Epidermal melanocyte (primary cell): ENCODE measurements around the gene GDE1.

Source experiments
- DNase-seq: peaks from one replicate; pipeline ENCODE4 v3.0.0; 2011; ENCODE audit warnings: low spot score; ENCODE audit not compliant: insufficient read length

Gene GDE1

DNA sequence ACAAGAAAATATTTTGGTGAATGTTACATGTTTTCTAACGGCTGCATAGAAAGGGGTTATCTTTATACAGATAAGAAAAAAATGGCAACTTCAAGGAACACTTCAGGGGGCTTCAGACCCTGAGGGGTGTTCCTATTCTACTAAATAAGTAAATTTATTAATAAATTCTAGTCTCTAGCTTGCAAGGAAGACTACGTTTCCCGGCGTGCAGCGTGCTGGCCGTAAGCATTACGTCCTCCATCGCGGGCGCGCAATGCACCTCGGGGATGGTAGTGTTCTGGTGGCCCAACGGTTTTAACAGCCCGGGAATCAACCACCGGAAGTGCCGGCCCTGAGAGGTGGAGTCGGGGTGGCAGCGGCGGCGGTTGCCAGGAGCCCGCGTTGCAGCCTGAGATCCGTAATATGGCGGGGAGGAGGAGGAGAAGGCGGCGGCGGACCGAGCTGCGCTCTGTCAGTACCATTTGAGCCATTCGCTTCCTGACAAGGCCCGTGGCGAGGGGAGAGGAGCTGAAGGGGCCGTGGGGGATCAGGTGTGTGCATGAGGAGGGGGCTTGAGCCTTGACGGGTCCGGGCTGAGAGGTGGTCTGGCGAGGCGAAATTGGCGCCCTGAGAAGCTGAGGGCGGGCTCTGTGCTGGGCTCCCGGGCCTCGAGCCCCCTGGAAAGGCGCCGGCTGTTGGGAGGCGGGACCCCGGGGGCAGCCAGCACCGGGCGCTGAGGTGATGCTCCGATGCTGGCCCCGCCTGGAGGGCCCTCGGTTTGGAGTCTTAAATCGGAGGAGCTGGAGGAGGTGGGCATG, 1.9 kb upstream of the GDE1 start, which contains the start of gene CCP110:
Gene CCP110, plus strand, starts transcription at position 384 of the 797 bp plus-strand sequence. CDS start 3,940 bp downstream, outside the sequence.
- DNase-seq: peak; percentile 87

- no peak for DNase-seq
These were observed 1.3 kb upstream of the GDE1 start for GRCh38 chr16:19523184-19523558.

- DNase-seq: no peak
These were observed 862 bp upstream of the GDE1 start for GRCh38 chr16:19522760-19523159.

DNA sequence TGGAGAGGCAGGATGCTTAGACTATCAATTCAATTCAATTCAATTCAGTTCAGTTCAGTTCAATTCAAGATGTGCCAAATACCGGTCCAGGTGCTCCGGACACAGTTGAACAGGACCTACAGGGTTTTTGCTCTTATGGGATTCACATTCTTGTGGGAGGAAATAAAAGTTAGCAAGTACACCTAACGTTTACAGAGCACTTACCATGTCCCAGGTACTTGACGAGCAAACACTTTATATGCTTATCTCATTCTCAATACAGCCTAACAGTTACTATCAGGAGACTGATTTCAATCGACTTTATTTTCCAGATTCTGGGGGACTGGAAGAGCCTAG, 467 bp upstream of the GDE1 start:
- no peak for DNase-seq

DNA sequence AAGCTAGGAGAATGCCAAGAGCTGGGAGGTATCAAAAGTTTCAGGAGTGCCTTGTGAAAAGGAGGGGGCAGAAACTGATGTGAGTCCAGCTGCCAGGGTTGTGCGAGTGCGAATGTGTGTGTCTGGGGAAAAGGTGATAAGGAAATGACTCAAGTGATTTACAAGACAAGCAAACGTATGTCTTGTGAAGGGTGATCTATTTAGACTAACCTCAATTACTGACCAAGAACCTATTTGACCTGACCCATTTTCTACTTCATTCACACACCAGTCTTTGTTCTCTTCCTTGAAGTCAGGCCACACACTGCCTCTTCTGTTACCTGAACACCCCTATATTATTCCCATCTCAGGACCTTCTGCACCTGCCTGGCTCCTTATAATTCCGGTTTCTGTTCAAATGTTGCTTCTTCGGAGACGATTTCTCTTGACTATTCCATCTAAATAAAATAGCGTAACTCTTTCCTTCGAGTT, 1.0 kb downstream of the GDE1 start:
- no peak for DNase-seq

GRCh38 chr16:19518388-19518787, 3.5 kb downstream of the GDE1 start:
- no peak for DNase-seq

DNA sequence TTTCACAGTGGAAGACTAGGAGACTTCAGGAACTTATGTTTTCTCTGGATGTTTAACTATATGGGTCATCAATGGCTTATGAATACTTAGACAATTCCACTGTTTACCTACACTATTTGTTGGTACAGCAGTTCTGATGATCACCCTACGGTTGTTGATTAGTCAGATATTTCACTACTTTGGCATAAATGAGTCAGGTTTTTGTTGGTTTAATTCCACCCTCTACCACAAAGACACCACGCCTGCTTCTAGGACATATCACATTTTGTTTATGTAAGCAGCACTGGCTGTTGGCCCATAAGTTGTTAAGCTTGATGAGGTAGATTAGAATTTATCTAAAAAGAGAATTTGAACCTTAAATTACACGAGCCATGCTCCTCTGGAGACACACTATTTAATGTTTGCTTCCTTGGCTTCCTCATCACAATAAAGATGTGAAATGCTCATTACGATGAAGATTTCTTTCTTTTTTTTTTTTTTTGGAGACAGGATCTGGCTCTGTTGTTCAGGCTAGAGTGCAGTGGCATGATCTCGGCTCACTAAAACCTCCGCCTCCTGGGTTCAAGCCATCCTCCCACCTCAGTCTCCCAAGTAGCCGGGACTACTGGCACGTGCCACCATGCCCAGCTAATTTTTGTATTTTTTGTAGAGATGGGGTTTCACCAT, 4.3 kb downstream of the GDE1 start:
- DNase-seq: no peak

- DNase-seq: no peak
These were observed 6.1 kb downstream of the GDE1 start for GRCh38 chr16:19515757-19516156.

DNA sequence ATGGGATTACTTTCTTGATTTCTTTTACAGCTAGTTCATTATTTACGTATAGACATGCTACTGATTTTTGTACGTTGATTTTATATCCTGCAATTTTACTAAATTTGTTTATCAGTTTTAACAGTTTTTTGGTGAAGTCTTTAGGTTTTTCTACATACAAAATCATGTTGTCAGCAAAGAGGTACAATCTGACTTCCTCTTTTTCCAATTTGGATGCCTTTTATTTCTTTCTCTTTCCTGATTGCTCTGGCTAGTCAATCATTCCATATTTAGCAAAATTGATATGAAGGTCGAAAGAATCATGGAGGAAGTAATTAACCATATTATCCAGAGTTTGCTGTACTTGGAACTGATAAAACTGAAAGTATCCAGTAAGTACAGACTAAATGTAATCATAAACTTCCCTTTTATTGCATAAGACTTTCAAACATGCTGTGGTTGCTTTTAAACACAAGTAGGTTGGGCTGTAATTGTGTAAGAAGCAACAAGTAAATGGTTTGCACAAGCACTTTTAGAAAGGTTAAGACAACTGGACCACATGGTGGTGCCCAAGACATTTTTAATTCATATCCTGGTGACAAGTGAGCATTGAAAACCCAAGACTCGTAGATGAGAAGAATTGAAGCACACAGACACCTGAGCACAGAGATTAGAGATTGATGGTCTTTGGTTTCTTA, 8.4 kb downstream of the GDE1 start:
- DNase-seq: no peak

DNA sequence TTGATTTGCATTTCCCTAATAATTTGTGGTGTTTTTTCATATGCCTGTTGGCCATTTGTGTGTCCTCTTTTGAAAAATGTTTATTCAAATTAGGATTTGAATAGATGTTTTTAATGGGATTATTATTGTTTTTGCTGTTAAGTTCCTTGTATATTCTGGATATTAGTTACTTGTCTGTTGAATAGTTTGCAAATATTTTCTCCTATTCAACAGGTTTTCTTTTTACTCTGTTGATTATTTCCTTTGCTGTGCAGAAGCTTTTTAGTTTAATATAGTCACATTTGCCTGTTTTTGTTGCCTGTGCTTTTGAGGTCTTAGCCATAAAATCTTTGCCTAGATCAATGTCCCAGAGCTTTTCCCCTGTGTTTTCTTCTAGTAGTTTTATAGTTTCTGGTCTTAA, 9.6 kb downstream of the GDE1 start:
- no peak for DNase-seq

- DNase-seq: no peak
These were observed 14.0 kb downstream of the GDE1 start for GRCh38 chr16:19507867-19508266.

DNA sequence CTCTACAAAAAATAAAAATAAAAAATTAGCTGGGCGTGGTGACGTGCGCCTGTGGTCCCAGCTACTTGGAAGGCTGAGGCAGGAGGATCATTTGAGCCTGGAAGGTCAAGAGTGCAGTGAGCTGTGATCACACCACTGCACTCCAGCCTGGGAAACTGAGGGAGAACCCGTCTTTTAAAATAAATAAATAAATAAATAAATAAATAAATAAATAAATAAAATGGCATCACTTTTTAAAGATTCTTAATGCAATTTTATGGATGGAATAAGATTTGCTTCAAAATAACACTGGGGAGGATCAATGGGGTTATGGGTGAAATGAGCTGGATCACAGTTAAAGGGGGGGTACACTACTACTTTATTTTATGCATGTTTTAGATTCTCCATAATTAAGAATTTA, 14.9 kb downstream of the GDE1 start:
- DNase-seq: no peak

GRCh38 chr16:19505600-19506303, 16.1 kb downstream of the GDE1 start:
- DNase-seq: no peak

DNA sequence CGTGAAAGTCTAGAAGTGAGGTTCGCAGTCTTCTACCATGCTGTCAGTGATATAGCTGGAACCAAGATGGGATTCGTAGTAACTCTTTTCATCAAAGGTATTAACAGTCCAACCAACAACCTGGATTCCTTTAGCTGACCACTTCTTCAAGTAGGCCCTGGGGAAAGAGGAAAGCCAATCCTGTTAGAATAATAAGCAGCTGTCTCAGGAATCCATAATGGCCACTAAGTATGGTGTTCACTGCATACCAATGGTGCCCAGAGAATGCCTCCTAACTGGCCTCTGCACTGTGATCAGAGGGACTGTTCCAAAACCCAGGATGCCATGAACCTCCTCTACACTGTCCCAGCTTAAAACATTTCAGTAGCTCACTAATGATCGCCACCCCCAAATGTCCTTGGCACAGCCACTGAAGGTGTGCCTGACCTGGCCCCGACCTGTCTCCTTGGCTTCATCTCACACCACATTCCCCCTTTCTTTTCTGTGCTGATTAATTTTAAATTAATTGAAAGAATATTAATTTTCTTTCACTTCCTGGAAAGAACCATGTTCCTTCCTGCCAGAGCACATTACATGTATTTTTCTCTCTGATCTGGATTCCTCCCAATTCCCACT, 18.3 kb downstream of the GDE1 start:
- DNase-seq: no peak

- peak; percentile 59 for DNase-seq
These were observed 19.3 kb downstream of the GDE1 start for GRCh38 chr16:19502395-19503131.

GRCh38 chr16:19499481-19499880, 22.4 kb downstream of the GDE1 start:
- no peak for DNase-seq

DNA sequence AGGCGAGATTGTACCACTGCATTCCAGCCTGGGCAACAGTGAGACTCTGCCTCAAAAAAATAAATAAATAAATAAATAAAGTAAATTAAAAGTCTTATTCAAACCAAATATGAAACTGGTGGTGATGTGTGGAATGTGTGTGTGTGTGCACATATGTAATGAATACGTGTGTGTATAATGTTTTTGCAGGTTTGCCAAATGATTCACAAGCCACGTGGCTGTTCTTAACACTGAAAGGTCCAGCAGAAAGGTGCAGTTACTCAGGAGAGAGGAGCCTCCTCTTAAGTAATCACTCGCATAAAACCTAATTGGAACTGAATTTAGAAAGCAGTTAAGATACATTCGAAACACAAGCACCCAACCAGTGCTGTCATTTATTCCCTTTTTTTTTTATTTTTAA, 22.9 kb downstream of the GDE1 start:
- DNase-seq: no peak

DNA sequence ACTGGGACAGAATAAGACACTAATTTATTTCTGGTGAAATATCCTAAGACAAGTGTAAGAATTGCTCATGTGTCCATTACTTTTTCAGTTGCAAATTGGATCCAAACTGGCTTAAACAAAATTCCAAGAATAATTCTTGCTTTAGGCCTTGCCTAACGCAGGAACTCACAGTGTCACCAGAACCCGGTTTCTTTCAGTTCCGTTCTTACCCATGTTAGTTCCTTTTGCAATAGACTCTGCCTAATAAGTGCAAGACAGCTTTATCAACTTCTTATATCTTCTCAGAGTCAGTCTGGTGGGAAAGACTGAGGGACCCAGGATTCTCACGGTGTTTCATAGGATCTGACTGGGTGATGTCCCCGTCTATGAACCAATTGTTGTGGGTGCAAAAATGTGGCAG, 24.7 kb downstream of the GDE1 start:
- DNase-seq: no peak

DNA sequence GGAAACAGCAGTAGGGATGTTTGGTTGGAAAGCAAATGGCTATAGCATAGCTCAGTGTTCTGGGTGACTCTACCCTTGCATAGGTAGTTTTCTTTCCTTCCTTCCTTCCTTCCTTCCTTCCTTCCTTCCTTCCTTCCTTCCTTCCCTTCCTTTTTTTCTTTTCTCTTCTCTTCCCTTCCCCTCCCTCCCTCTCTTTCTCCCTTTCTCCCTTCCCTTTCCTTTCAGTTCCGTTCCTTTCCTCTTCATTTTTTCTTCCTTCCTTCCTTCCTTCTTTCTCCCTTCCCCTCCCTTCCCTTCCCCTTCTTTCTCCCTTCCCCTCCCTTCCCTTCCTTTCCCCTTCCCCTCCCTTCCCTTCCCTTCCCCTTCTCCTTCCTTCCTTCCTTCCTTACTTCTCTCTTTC, 31.3 kb downstream of the GDE1 start:
- DNase-seq: no peak

GRCh38 chr16:19488213-19488640, 33.7 kb downstream of the GDE1 start:
- no peak for DNase-seq
